ENCODE results near the gene C10orf90.

DNA sequence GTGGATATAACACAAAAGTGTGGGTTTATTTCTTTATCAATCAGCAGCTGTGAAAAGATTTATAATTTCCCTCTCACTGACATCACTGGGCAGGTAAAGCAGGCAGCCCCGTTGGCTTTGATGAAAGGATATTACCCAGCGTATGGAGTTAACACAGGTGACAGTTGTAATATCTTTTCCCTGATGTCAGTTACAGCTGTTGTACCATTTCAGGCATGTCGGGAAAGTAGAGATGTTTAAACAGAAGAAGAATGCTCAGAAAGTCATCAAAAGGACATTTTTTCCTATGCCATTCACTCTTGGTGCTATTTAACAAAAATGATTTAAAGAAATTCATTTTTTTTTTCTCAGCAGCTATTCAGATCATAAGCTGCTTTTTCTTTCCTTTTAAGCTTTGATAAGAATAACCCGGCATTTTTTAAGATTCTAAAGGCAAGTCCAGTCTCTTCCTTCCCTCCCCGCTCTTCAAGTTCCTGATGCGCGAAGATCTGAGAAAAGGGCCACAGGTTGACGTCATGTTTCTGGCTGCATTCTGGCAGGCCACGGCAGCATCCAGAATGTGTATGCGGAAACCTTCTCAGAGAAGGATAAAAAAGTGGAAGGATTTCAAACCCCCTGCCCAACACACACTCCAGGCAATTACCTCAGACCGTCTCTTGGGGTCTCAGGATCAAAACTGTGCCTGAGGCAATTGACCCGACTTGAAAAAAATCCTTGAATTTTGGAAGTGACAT, 249.8 kb downstream of the C10orf90 start:
- TF ChIP-seq, protein P1, sequence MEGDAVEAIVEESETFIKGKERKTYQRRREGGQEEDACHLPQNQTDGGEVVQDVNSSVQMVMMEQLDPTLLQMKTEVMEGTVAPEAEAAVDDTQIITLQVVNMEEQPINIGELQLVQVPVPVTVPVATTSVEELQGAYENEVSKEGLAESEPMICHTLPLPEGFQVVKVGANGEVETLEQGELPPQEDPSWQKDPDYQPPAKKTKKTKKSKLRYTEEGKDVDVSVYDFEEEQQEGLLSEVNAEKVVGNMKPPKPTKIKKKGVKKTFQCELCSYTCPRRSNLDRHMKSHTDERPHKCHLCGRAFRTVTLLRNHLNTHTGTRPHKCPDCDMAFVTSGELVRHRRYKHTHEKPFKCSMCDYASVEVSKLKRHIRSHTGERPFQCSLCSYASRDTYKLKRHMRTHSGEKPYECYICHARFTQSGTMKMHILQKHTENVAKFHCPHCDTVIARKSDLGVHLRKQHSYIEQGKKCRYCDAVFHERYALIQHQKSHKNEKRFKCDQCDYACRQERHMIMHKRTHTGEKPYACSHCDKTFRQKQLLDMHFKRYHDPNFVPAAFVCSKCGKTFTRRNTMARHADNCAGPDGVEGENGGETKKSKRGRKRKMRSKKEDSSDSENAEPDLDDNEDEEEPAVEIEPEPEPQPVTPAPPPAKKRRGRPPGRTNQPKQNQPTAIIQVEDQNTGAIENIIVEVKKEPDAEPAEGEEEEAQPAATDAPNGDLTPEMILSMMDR (conservative IDR thresholded peaks at IDR 0.05; ENCODE audit: low read length), result no peak
- no peak for TF ChIP-seq EZH2phosphoT487 (IDR thresholded peaks at IDR 0.05; ENCODE audit: borderline replicate concordance)
